Measurements from ENCODE around the gene SETD2.

DNA sequence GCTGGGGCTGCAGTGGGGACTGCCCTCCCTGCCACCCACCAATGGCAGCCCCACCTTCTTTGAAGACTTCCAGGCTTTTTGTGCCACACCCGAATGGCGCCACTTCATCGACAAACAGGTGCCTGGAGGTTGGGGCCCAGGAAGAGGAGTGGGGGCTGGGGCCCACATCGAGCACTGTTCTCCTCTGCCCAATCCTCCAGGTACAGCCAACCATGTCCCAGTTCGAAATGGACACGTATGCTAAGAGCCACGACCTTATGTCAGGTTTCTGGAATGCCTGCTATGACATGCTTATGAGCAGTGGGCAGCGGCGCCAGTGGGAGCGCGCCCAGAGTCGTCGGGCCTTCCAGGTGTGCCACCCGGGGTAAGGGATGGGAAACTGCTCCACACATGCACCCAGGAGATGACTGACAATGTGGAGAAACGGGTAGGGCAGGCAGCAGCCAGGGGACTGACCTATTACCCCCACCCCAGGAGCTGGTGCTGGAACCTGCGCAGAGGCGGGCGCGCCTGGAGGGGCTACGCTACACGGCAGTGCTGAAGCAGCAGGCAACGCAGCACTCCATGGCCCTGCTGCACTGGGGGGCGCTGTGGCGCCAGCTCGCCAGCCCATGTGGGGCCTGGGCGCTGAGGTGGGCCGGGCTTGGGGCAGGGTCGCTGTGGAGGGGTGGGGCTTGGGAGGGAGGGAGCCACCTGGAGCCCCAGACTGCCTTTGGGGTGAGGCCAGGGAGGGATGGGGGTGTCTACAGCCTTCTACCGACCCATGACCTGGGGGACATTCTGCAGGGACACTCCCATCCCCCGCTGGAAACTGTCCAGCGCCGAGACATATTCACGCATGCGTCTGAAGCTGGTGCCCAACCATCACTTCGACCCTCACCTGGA lies 161.5 kb downstream of the SETD2 start:
- TF ChIP-seq YY1 (IDR thresholded peaks at IDR 0.05; ENCODE audit: low read depth, low read length) (no peak), POLR2A (IDR thresholded peaks at IDR 0.05; ENCODE audit: control extremely low read depth in 1 of 2, low read depth in 2 of 2, low read length in 2 of 2) (no peak), RXRA (IDR thresholded peaks at IDR 0.05; ENCODE audit: insufficient read depth, low read depth, low read length) (no peak), EZH2 (IDR thresholded peaks at IDR 0.05; ENCODE audit: low read depth, low read length, severe bottlenecking) (no peak), GABPA (IDR thresholded peaks at IDR 0.05; ENCODE audit: borderline replicate concordance, insufficient read depth, low read length) (no peak; the same call in 1 of the 2 replicates), SP1 (IDR thresholded peaks at IDR 0.05; ENCODE audit: low read depth, low read length) (no peak), MAFK (IDR thresholded peaks at IDR 0.05; ENCODE audit: low read depth, low read length) (no peak), HDAC6 (IDR thresholded peaks at IDR 0.05; ENCODE audit: low read depth, low read length) (no peak), NRF1 (IDR thresholded peaks at IDR 0.05; ENCODE audit: low read depth, low read length) (no peak), HDAC2 (IDR thresholded peaks at IDR 0.05; ENCODE audit: borderline replicate concordance in 1 of 2, low read depth in 2 of 2, low read length in 2 of 2) (no peak), ZNF274 (IDR thresholded peaks at IDR 0.05; ENCODE audit: borderline replicate concordance, extremely low read depth, low read length) (no peak), EGR1 (IDR thresholded peaks at IDR 0.05; ENCODE audit: borderline replicate concordance, low read depth, low read length) (no peak)
- TF ChIP-seq, protein P1, sequence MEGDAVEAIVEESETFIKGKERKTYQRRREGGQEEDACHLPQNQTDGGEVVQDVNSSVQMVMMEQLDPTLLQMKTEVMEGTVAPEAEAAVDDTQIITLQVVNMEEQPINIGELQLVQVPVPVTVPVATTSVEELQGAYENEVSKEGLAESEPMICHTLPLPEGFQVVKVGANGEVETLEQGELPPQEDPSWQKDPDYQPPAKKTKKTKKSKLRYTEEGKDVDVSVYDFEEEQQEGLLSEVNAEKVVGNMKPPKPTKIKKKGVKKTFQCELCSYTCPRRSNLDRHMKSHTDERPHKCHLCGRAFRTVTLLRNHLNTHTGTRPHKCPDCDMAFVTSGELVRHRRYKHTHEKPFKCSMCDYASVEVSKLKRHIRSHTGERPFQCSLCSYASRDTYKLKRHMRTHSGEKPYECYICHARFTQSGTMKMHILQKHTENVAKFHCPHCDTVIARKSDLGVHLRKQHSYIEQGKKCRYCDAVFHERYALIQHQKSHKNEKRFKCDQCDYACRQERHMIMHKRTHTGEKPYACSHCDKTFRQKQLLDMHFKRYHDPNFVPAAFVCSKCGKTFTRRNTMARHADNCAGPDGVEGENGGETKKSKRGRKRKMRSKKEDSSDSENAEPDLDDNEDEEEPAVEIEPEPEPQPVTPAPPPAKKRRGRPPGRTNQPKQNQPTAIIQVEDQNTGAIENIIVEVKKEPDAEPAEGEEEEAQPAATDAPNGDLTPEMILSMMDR (IDR thresholded peaks at IDR 0.05; ENCODE audit: control extremely low read depth in 1 of 3, insufficient read depth in 1 of 3, low read depth in 1 of 3, low read length in 3 of 3) = peak in 2 of 3 experiments; percentile 87 to 88; a peak in 3 of 4 replicates

All from H1 (cell line).